Uterus (tissue), 4 donors: ENCODE measurements around the gene SLFN12L. TPM values are rescaled to one million over a fixed set of nuclear protein-coding genes. Genes with fewer than 3 reads are reported as not detected.

Source experiments
- DNase-seq, 2 donors: peaks; one replicate each; pipeline ENCODE4 v3.0.0-alpha.2; 2019 to 2020
- H3K27ac ChIP-seq, 2 donors: fragments of 200-600 bp; sonication (generic); 1 replicate in 1 of 2; 2 replicates in 1 of 2; pipeline ENCODE4 v1.5.1; 2016 to 2018
- H3K27me3 ChIP-seq, 2 donors: fragments of 200-600 bp; sonication (generic); one replicate each; pipeline ENCODE4 v1.5.1; 2018 to 2019; ENCODE audit warnings: control low read depth in 1 of 2
- H3K36me3 ChIP-seq, 2 donors: fragments of 200-600 bp; sonication (generic); one replicate each; pipeline ENCODE4 v1.5.1; 2019; ENCODE audit warnings: control low read depth in 1 of 2
- H3K4me1 ChIP-seq, 2 donors: fragments of 200-600 bp; sonication (generic); one replicate each; pipeline ENCODE4 v1.5.1; 2018 to 2019; ENCODE audit warnings: control low read depth in 1 of 2
- H3K4me3 ChIP-seq, 2 donors: fragments of 200-600 bp; sonication (generic); 1 replicate in 1 of 2; 2 replicates in 1 of 2; pipeline ENCODE4 v1.5.1; 2018 to 2019; ENCODE audit warnings: mild to moderate bottlenecking in 1 of 2
- H3K9me3 ChIP-seq, 2 donors: fragments of 200-600 bp; sonication (generic); one replicate each; pipeline ENCODE4 v1.5.1; 2019; ENCODE audit warnings: control low read depth in 1 of 2
- POLR2A ChIP-seq, 2 donors: fragments of 450-650 bp; IDR thresholded peaks; one replicate each; pipeline ENCODE4 v1.6.1; 2016; ENCODE audit warnings: antibody characterized with exemption in 2 of 2, mild to moderate bottlenecking in 1 of 2, moderate library complexity in 1 of 2
- intact Hi-C: fragments of 100-400 bp; cut with DNase I; formaldehyde crosslinking; loops from one replicate; pipeline ENCODE4 v1.15.1; 2023; ENCODE audit warnings: low total_unique reads
- total RNA-seq, 4 donors: library from RNA; depleted of rRNA in 3 of 4; stranded (reverse); fragments of >200 nt in 3 of 4; gene quantifications; one replicate each; pipeline versions ENCODE4 v1.1.0 to v1.2.4, GENCODE V29; 2014 to 2023
- TF ChIP-seq, protein P1 (sequence below), 4 experiments: fragments of 200-600 bp in 2 of 4; fragments of 450-650 bp in 2 of 4; sonication (generic) in 2 of 4; IDR thresholded peaks; one replicate each; pipeline ENCODE4 v1.5.1; 2016 to 2019; ENCODE audit warnings: antibody characterized with exemption in 4 of 4, mild to moderate bottlenecking in 2 of 4, moderate library complexity in 1 of 4
- donor health status: DM: yes; HTN: yes; CAD: no.

SLFN12L gene
- total RNA-seq, 4 donors from 2014 or later, result 0.55 to 2.8 (median 1.4) TPM

DNA sequence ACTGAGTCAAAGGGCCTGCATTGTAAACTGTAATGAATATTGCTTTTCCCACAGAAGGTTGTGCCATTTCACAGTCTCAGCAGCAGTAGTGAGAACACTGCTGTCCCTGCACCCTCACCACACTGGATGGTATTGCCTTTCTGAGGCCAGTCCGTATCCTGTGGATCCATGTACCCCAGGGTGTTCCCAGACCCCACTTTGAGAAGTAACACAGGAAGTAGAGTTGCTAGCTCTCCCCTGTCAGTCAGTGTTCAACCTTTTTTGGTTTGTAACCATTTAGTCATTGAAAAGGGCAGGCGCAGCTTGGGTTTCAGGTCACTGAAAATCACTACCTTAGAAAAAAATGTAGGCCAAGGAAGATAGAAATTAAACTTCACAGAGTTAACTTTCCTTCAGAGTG, 37.9 kb downstream of the SLFN12L start:
- no peaks in the 10 kb centered on the region for H3K9me3 ChIP-seq
- no peaks in the 10 kb centered on the region for H3K4me1 ChIP-seq
- H3K27ac ChIP-seq, result no peak overlapping the region
- H3K4me3 ChIP-seq, result no peak overlapping the region
- intact Hi-C loops, result no loop called here
- TF ChIP-seq POLR2A (IDR thresholded peaks at IDR 0.05), result no peak
- TF ChIP-seq, protein P1, sequence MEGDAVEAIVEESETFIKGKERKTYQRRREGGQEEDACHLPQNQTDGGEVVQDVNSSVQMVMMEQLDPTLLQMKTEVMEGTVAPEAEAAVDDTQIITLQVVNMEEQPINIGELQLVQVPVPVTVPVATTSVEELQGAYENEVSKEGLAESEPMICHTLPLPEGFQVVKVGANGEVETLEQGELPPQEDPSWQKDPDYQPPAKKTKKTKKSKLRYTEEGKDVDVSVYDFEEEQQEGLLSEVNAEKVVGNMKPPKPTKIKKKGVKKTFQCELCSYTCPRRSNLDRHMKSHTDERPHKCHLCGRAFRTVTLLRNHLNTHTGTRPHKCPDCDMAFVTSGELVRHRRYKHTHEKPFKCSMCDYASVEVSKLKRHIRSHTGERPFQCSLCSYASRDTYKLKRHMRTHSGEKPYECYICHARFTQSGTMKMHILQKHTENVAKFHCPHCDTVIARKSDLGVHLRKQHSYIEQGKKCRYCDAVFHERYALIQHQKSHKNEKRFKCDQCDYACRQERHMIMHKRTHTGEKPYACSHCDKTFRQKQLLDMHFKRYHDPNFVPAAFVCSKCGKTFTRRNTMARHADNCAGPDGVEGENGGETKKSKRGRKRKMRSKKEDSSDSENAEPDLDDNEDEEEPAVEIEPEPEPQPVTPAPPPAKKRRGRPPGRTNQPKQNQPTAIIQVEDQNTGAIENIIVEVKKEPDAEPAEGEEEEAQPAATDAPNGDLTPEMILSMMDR (IDR thresholded peaks at IDR 0.05), result no peak
- H3K27me3 ChIP-seq, result peaks cover 0 to 32% of the 10 kb centered on the region in 2 donors
- no peaks in the 10 kb centered on the region for H3K36me3 ChIP-seq
- DNase-seq, result no peak

DNA sequence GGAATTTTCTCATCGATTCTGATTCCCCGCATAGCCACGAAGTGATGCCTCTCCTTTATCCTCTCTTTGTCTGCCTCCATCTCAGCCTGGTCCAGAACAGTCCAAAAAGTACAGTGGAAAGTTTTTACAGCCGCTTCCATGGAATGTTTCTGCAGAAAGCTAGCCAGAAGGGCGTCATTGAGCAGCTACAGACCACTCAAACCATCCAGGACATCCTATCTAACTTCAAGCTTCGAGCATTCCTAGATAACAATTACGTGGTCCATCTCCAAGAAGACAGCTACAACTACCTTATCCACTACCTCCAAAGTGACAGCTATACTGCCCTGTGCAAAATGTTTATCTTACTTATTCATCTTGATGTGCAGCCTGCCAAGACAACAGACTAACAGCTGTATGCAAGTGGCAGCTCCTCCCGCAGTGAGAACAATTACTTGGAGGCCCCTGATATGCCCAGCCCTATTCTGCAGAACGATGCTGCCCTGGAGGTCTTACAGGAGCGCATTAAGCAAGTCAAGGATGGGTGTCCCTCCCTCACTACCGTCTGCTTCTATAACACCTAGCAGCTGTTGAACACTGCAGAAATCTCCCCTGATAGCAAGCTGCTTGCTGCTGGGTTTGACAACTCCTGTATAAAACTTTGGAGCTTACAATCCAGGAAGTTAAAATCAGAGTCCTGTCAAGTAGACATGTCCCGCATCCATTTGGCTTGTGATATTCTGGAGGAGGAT, 38.9 kb downstream of the SLFN12L start:
- peaks cover 0 to 40% of the 10 kb centered on the region in 2 donors for H3K27me3 ChIP-seq

DNA sequence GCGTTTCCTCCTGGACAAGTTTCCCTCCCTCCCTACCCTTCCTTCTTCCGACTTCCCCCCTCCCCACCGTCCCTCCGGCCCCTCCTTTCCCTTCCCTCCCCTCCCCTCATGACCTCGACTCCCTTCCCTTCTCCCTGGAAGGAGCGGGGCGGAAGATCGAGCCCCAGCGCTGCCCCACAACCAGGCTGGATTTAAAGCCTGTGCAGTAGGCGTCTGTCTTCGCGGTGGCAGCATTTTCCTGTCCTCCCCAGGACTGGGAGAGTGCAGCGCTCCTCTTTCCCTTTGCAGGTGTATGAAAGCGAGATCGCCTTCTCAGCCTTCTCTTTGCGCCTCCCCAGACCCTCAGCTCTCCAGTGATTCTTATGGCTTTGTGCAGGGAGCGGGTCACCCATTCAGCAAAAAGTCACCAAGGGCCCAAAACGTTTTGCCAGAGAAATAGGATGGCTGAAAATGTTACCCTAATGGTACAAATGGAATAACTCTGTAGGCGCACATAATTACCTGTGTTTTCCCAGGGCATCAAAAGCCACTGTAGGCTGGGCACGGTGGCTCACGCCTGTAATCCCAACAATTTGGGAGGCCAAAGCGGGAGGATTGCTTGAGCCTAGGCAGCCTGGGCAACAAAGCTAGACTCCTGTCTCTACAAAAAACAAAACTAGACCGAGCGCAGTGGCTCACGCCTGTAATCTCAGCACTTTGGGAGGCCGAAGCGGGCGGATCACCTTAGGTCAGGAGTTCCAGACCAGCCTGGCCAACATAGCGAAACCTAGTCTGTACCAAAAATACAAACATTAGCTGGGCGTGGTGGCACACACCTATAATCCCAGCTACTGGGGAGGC, 40.8 kb downstream of the SLFN12L start:
- H3K4me1 ChIP-seq, result no peaks in the 10 kb centered on the region
- H3K27me3 ChIP-seq, result peaks cover 0 to 52% of the 10 kb centered on the region in 2 donors
- intact Hi-C loops, result no loop called here
- TF ChIP-seq, protein P1 (IDR thresholded peaks at IDR 0.05), result no peak
- TF ChIP-seq POLR2A (IDR thresholded peaks at IDR 0.05), result no peak
- no peak overlapping the region for H3K27ac ChIP-seq
- no peak for DNase-seq
- no peak overlapping the region for H3K4me3 ChIP-seq
- no peaks in the 10 kb centered on the region for H3K36me3 ChIP-seq
- no peaks in the 10 kb centered on the region for H3K9me3 ChIP-seq

More for the DNA sequence above, 38.9 kb downstream of the SLFN12L start:
- no peaks in the 10 kb centered on the region for H3K4me1 ChIP-seq
- intact Hi-C loops, result no loop called here
- DNase-seq, result no peak
- no peaks in the 10 kb centered on the region for H3K9me3 ChIP-seq
- no peaks in the 10 kb centered on the region for H3K36me3 ChIP-seq
- no peak for TF ChIP-seq POLR2A (IDR thresholded peaks at IDR 0.05)
- TF ChIP-seq, protein P1 (IDR thresholded peaks at IDR 0.05), result no peak
- H3K4me3 ChIP-seq, result no peak overlapping the region
- H3K27ac ChIP-seq, result no peak overlapping the region

DNA sequence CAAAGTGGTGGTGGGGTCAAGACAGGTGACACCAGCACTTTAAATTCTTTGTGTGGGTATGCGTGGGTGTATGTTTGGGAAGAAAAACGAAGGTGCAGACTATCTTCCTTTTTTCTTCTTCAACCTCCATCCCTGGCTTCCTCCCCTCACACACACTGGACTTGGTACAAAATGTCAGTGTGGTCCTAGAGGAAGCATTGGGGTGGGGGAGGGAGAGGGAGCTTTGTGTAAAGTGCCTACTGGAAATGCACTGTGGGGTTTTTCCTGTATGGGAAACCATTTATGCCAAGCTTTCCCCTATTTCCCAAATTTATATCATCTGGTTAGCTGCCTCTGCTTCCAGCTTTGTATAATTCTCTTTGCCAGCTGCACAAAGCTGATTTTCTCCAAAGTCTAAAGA, 44.4 kb downstream of the SLFN12L start:
- H3K27ac ChIP-seq, result no peak overlapping the region
- no peak for TF ChIP-seq POLR2A (IDR thresholded peaks at IDR 0.05)
- TF ChIP-seq, protein P1 (IDR thresholded peaks at IDR 0.05), result no peak
- H3K4me1 ChIP-seq, result no peaks in the 10 kb centered on the region
- H3K27me3 ChIP-seq, result peaks cover 15 to 80% of the 10 kb centered on the region in 2 donors
- intact Hi-C loops, result no loop called here
- no peak overlapping the region for H3K4me3 ChIP-seq
- DNase-seq, result no peak
- no peaks in the 10 kb centered on the region for H3K9me3 ChIP-seq
- H3K36me3 ChIP-seq, result no peaks in the 10 kb centered on the region

DNA sequence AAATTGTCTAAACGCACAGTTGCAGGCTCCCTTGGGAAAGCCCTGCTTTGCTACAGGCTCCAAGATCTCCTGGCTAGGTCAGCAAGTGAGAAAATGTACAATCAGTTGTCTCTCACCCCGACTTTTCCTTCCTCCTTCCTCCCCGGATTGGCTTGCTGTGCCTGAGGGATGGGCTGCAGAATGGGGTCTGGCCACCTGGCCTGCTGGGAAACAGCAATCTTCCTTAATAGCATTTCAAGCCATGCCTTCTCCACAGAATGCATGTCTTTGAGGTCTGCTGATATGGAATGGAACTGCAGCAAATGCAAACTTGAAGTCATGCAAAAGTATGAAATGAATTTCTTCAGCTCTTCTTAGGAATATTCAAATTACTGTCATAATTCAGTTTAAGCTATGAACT, 46.1 kb downstream of the SLFN12L start:
- H3K27me3 ChIP-seq, result peaks cover 20 to 68% of the 10 kb centered on the region in 2 donors
- TF ChIP-seq, protein P1 (IDR thresholded peaks at IDR 0.05), result no peak
- TF ChIP-seq POLR2A (IDR thresholded peaks at IDR 0.05), result no peak

More for the DNA sequence above, 46.1 kb downstream of the SLFN12L start:
- no peak overlapping the region for H3K27ac ChIP-seq
- no peaks in the 10 kb centered on the region for H3K36me3 ChIP-seq
- H3K4me1 ChIP-seq, result no peaks in the 10 kb centered on the region
- no peak for DNase-seq
- no peaks in the 10 kb centered on the region for H3K9me3 ChIP-seq
- no peak overlapping the region for H3K4me3 ChIP-seq
- intact Hi-C loops, result no loop called here
